ENCODE data around the gene CCR1. TPM values are rescaled to one million over a fixed set of nuclear protein-coding genes. Genes with fewer than 3 reads are reported as not detected.

The CCR1 gene
- polyA plus RNA-seq, 1 of the 3 experiments (the other 2 are of a cell fraction) = not detected

Other genes starting within 250 kb of the CCR1 start
- 5.5 and 5.7 TPM in 2 replicates for gene FYCO1, start 212.5 kb downstream of the CCR1 start, polyA plus RNA-seq (2012; rRNA removed)
- gene XCR1, start 180.8 kb downstream of the CCR1 start, polyA plus RNA-seq (2012; rRNA removed) = not detected in 2 replicates
- not detected in 2 replicates for gene CCR3, start 34.1 kb upstream of the CCR1 start, polyA plus RNA-seq (2012; rRNA removed)
- not detected in 2 replicates for gene CCR2, start 145.8 kb upstream of the CCR1 start, polyA plus RNA-seq (2012; rRNA removed)
- not detected in 2 replicates for gene CCR5, start 162.6 kb upstream of the CCR1 start, polyA plus RNA-seq (2012; rRNA removed)
- not detected in 2 replicates for gene CCRL2, start 198.9 kb upstream of the CCR1 start, polyA plus RNA-seq (2012; rRNA removed)

Measured in SK-N-SH (cell line).